Endodermal cell (in vitro differentiated cells): Measurements from ENCODE around the gene PRR5L. TPM values are rescaled to one million over a fixed set of nuclear protein-coding genes. Genes with fewer than 3 reads are reported as not detected.
A peak's percentile ranks its signal among the peaks of the same experiment; 100 is the strongest.

Source experiments
- DNase-seq: peaks from one replicate; pipeline ENCODE4 v3.0.0-alpha.2; 2017
- H3K27ac ChIP-seq: 2 replicates; pipeline ENCODE4 v1.5.1; 2013; ENCODE audit warnings: mild to moderate bottlenecking, low read depth, low read length, moderate library complexity
- H3K27me3 ChIP-seq: 2 replicates; pipeline ENCODE4 v1.6.1; 2013; ENCODE audit warnings: mild to moderate bottlenecking, low read length, moderate library complexity; ENCODE audit not compliant: insufficient read depth, control insufficient read depth, poor library complexity, severe bottlenecking
- H3K36me3 ChIP-seq: 2 replicates; pipeline ENCODE4 v1.7.0; 2013; ENCODE audit warnings: mild to moderate bottlenecking, low read length, moderate library complexity; ENCODE audit not compliant: control insufficient read depth, insufficient read depth
- H3K4me1 ChIP-seq: one replicate; pipeline ENCODE4 v1.7.0; 2013; ENCODE audit warnings: low read length; ENCODE audit not compliant: control insufficient read depth, insufficient read depth
- H3K4me3 ChIP-seq: 2 replicates; pipeline ENCODE4 v1.5.1; 2013; ENCODE audit warnings: mild to moderate bottlenecking, low read length, moderate library complexity
- H3K9ac ChIP-seq: 2 replicates; pipeline ENCODE4 v1.6.1; 2013; ENCODE audit warnings: mild to moderate bottlenecking, low read length, moderate library complexity; ENCODE audit not compliant: poor library complexity, severe bottlenecking; ENCODE audit errors: extremely low read depth
- H3K9me3 ChIP-seq: 2 replicates; pipeline ENCODE4 v1.6.1; 2013; ENCODE audit warnings: mild to moderate bottlenecking, low read length, moderate library complexity; ENCODE audit not compliant: control insufficient read depth
- H3K27ac Mint-ChIP-seq: 2 replicates; pipeline ENCODE4 v1.8.0; 2020; ENCODE audit warnings: mixed read lengths
- H3K27me3 Mint-ChIP-seq: 2 replicates; pipeline ENCODE4 v1.8.0; 2021; ENCODE audit warnings: mild to moderate bottlenecking, mixed read lengths; ENCODE audit not compliant: insufficient read depth
- H3K36me3 Mint-ChIP-seq: 2 replicates; pipeline ENCODE4 v1.8.0; 2020; ENCODE audit warnings: low read depth, mixed read lengths
- H3K4me1 Mint-ChIP-seq: 2 replicates; pipeline ENCODE4 v1.8.0; 2020; ENCODE audit warnings: mixed read lengths
- H3K4me3 Mint-ChIP-seq: 2 replicates; pipeline ENCODE4 v1.8.0; 2020; ENCODE audit warnings: mild to moderate bottlenecking, moderate library complexity, mixed read lengths
- H3K9me3 Mint-ChIP-seq: 2 replicates; pipeline ENCODE4 v1.8.0; 2020; ENCODE audit warnings: mild to moderate bottlenecking, mixed read lengths
- WGBS, 2 experiments: methylation state at CpG; one replicate each; pipeline versions ENCODE4 v1.1.5 to v1.1.7; 2013; ENCODE audit warnings: missing lambda C conversion rate in 2 of 2, mixed read lengths in 1 of 2; ENCODE audit not compliant: insufficient coverage in 1 of 2, insufficient read length in 1 of 2; 5-methylcytosine and 5-hydroxymethylcytosine counted together
- total RNA-seq, 2 donors: library from RNA; stranded (reverse); fragmentation: NEBNext Ultra II Directional in 1 of 2; extraction: Animal tissue kit (Norgen Biotek cat#: 25700) in 1 of 2; gene quantifications; 2 replicates in 1 of 2; 3 replicates in 1 of 2; pipeline ENCODE4 v1.2.1, GENCODE V29; 2021
- TF ChIP-seq, protein P1 (sequence below): fragments of 200-600 bp; sonication (generic); conservative IDR thresholded peaks from 2 replicates; pipeline ENCODE4 v1.5.0; 2021; ENCODE audit warnings: antibody characterized with exemption, mild to moderate bottlenecking

The PRR5L gene
- total RNA-seq, 2 donors from 2014 or later, result 5.3 to 7.2 TPM

DNA sequence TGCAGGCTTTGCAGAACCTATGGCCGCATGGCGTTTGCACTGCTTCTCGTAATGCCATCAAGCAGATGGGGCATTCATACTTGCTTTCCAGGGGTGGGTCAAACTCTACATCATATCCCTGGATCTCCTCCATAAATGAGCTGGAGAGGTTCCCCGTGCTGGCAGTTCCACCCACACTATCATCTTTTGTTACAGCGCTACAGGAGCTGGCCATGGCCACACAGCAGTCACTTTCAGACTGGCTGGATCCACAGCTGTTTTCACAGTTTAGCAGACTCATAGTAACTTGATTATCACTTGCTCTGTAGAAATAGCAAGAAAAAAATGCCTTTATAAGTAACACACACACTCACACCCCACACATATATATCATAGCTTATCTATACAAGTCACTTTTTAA, 205.1 kb downstream of the PRR5L start:
- Mint-ChIP-seq H3K36me3 (peaks cover 42% of the 10 kb centered on the region), H3K4me3 (no peak overlapping the region), H3K27me3 (no peaks in the 10 kb centered on the region), H3K4me1 (peaks cover 8% of the 10 kb centered on the region), H3K9me3 (no peaks in the 10 kb centered on the region), H3K27ac (no peak overlapping the region)
- peaks cover 60% of the 10 kb centered on the region for H3K36me3 ChIP-seq
- TF ChIP-seq, protein P1, sequence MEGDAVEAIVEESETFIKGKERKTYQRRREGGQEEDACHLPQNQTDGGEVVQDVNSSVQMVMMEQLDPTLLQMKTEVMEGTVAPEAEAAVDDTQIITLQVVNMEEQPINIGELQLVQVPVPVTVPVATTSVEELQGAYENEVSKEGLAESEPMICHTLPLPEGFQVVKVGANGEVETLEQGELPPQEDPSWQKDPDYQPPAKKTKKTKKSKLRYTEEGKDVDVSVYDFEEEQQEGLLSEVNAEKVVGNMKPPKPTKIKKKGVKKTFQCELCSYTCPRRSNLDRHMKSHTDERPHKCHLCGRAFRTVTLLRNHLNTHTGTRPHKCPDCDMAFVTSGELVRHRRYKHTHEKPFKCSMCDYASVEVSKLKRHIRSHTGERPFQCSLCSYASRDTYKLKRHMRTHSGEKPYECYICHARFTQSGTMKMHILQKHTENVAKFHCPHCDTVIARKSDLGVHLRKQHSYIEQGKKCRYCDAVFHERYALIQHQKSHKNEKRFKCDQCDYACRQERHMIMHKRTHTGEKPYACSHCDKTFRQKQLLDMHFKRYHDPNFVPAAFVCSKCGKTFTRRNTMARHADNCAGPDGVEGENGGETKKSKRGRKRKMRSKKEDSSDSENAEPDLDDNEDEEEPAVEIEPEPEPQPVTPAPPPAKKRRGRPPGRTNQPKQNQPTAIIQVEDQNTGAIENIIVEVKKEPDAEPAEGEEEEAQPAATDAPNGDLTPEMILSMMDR, result no peak
- no peaks in the 10 kb centered on the region for H3K9me3 ChIP-seq
- H3K4me1 ChIP-seq, result no peaks in the 10 kb centered on the region
- DNase-seq, result no peak
- no peak overlapping the region for H3K4me3 ChIP-seq
- no peak overlapping the region for H3K9ac ChIP-seq
- 89 to 92% methylated on average over 5 of the region's 5 CpGs for WGBS, 2 experiments
- peak overlapping the region; percentile 54 for H3K27ac ChIP-seq
- no peaks in the 10 kb centered on the region for H3K27me3 ChIP-seq

DNA sequence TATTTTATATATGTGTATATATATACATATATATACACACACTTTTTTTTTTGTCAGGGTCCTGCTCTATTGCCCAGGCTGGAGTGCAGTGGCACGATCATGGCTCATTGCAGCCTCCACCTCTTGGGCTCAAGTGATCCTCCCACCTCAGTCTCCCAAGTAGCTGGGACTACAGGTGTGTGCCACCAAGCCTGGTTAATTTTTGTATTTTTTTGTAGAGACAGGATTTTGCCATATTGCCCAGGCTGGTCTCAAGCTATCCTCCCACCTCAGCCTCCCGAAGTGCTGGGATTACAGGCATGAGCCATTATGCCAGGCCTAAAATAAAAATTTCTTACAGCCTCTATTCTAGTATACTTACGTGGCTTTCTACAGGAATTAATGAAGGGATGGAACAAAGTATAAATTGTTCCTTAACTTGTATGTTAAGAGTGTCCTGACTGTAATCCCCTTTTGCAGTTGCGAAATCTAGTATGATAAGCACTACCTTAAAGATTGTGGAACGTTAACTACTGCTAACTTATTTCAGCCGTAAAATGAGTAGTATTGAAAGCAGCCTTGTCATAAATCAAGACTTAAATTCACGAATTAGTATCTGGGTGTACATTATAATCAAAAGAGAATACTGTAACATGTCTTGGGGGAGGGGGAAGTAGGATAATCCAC, 211.9 kb downstream of the PRR5L start:
- Mint-ChIP-seq H3K27me3 (peaks cover 11% of the 10 kb centered on the region), H3K4me3 (no peak overlapping the region), H3K9me3 (no peaks in the 10 kb centered on the region), H3K4me1 (peaks cover 19% of the 10 kb centered on the region), H3K27ac (no peak overlapping the region), H3K36me3 (peaks cover 9% of the 10 kb centered on the region)
- Histone ChIP-seq H3K9ac (no peak overlapping the region), H3K4me3 (peak overlapping the region; percentile 94), H3K36me3 (peaks cover 10% of the 10 kb centered on the region), H3K27me3 (peaks cover 18% of the 10 kb centered on the region), H3K27ac (no peak overlapping the region), H3K9me3 (no peaks in the 10 kb centered on the region), H3K4me1 (no peaks in the 10 kb centered on the region)
- DNase-seq, result no peak
- TF ChIP-seq, protein P1, result no peak
- WGBS, 2 experiments, result 97% methylated on average over 6 to 7 of the region's 7 CpGs

GRCh38 chr11:36508743-36509142, 212.7 kb downstream of the PRR5L start:
- no peak overlapping the region for H3K27ac Mint-ChIP-seq
- Histone ChIP-seq H3K9ac (peak overlapping the region; percentile 75), H3K27me3 (peaks cover 18% of the 10 kb centered on the region), H3K36me3 (peaks cover 5% of the 10 kb centered on the region), H3K9me3 (peaks cover 2% of the 10 kb centered on the region), H3K4me1 (no peaks in the 10 kb centered on the region), H3K27ac (no peak overlapping the region), H3K4me3 (peak overlapping the region; percentile 94)
- peak overlapping the region; percentile 94 for H3K4me3 Mint-ChIP-seq
- H3K4me1 Mint-ChIP-seq, result peaks cover 19% of the 10 kb centered on the region
- H3K27me3 Mint-ChIP-seq, result peaks cover 15% of the 10 kb centered on the region
- no peaks in the 10 kb centered on the region for H3K9me3 Mint-ChIP-seq
- peaks cover 9% of the 10 kb centered on the region for H3K36me3 Mint-ChIP-seq
- TF ChIP-seq, protein P1, result no peak
- WGBS, 2 experiments, result 36 to 55% methylated on average over 2 to 3 of the region's 3 CpGs
- no peak for DNase-seq
